GM12892 (cell line): Measurements from ENCODE around the gene TMEM100. TPM values are rescaled to one million over a fixed set of nuclear protein-coding genes. Genes with fewer than 3 reads are reported as not detected.

Experiments used
- DNase-seq: peaks from one replicate; pipeline ENCODE4 v3.0.0; 2011; ENCODE audit not compliant: insufficient read length
- FAIRE-seq: peaks from 2 replicates; lab custom pipeline; 2011; peaks lifted over from hg19 to GRCh38; lab: Jason Lieb, UNC
- POLR2A ChIP-seq: IDR thresholded peaks from 2 replicates; pipeline ENCODE4 v1.6.1; 2011; ENCODE audit warnings: low read depth, low read length, control low read depth
- POLR2AphosphoS5 ChIP-seq: IDR thresholded peaks from 2 replicates; pipeline ENCODE4 v1.6.1; 2011; ENCODE audit warnings: low read depth, low read length, control low read depth
- TAF1 ChIP-seq: IDR thresholded peaks from 2 replicates; pipeline ENCODE4 v1.6.1; 2011; ENCODE audit warnings: low read depth, mild to moderate bottlenecking, control low read depth, low read length, borderline replicate concordance
- polyA plus RNA-seq: library from polyadenylated mRNA; unstranded; fragments of >200 nt; gene quantifications from one replicate; pipeline ENCODE4 v1.2.1, GENCODE V29; 2012; ENCODE audit warnings: missing spikeins, inconsistent platforms; ENCODE audit not compliant: missing spikeins

The TMEM100 gene, protein sequence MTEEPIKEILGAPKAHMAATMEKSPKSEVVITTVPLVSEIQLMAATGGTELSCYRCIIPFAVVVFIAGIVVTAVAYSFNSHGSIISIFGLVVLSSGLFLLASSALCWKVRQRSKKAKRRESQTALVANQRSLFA
- polyA plus RNA-seq, result not detected

- TF ChIP-seq POLR2AphosphoS5 (no peak), TAF1 (no peak), POLR2A (no peak)
- no peak for DNase-seq
- FAIRE-seq, result no peak
Measured at GRCh38 chr17:55722742-55723487, at the start of gene TMEM100. TSS of gene TMEM100 (minus strand) at chr17:55722864. CDS start at chr17:55721070, 1,794 bp downstream.

DNA sequence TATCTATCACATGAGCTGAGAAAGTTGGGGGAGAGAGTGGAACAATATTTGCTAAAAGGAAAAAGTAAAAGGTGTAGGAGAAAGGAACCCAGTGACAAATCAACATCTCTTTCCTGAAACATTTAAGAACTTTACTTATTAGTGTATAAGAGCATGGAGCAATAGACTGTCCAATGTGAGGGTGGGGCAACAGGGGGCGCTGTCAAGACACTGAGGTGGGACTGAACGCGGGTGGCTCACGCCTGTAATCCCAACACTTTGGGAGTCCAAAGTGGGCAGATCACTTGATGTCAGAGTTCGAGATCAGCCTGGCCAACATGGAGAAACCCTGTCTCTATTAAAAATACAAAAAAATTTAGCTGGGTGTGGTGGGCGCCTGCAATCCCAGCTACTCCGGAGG is 49.4 kb upstream of the TMEM100 start:
- no peak for TF ChIP-seq TAF1
- no peak for TF ChIP-seq POLR2AphosphoS5
- TF ChIP-seq POLR2A, result no peak
- DNase-seq (no peak), FAIRE-seq (no peak)

DNA sequence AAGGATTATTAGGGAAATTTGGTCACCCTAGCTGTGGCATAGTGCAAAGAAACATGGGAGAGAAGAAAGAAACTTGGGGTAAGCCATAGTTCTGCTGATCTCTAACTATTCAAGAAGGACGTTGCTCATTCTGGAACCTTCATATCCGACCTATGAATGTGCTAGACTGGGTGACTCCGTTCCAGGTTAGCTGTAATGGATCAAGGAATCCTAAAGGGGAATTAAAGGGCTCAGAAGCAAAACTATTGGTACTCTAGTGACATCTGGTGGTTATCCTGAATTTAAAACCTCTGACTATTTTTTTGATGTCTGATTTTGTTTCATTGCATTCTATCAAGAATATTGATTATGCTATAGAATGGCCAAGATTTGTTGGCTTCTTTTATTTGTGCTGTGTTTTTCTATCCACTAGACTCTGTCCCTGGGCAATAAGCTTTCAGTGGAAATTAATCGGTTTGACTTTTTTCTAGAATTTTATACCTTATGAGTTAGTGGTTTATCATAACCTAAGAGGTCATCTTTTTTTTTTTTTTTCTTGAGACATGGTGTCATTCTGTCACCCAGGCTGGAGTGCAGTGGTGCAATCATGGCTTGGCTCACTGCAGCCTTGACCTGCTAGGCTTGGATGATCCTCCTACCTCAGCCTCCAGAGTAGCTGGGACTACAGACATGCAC is 47.7 kb upstream of the TMEM100 start:
- FAIRE-seq (no peak), DNase-seq (no peak)
- no peak for TF ChIP-seq TAF1
- TF ChIP-seq POLR2AphosphoS5, result no peak
- no peak for TF ChIP-seq POLR2A

- TF ChIP-seq TAF1, result no peak
- no peak for TF ChIP-seq POLR2A
- no peak for TF ChIP-seq POLR2AphosphoS5
- DNase-seq (no peak), FAIRE-seq (no peak)
Measured at GRCh38 chr17:55769625-55770000, 46.9 kb upstream of the TMEM100 start.

- FAIRE-seq, result no peak
- DNase-seq, result no peak
- no peak for TF ChIP-seq POLR2AphosphoS5
Measured at GRCh38 chr17:55768936-55769624, 46.4 kb upstream of the TMEM100 start.

DNA sequence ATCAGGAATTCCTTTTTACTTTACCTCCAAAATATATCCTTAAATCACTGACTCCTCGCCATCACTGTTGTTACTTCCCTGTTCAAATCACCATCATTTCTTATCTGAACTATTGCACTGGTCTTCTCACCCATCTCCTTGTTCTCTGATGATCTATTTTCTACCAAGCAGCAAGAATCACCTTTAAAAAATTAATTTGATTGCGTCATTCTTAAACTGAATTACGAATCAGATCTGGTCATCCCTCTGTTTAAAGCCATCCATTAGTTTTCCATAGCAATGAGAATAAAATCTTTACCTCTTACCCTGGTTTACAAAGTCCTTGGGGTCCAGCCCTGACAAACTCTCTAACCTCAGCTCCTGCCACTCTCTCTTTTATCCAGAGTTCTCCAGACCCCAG is 42.8 kb upstream of the TMEM100 start:
- no peak for DNase-seq
- FAIRE-seq, result no peak
- TF ChIP-seq TAF1 (no peak), POLR2A (no peak), POLR2AphosphoS5 (no peak)

GRCh38 chr17:55764610-55765009 is 41.9 kb upstream of the TMEM100 start:
- no peak for TF ChIP-seq TAF1
- no peak for TF ChIP-seq POLR2AphosphoS5
- no peak for TF ChIP-seq POLR2A
- no peak for DNase-seq
- no peak for FAIRE-seq

- FAIRE-seq (no peak), DNase-seq (no peak)
- no peak for TF ChIP-seq POLR2A
- TF ChIP-seq POLR2AphosphoS5, result no peak
- TF ChIP-seq TAF1, result no peak
Measured at GRCh38 chr17:55763856-55764255, 41.2 kb upstream of the TMEM100 start.

GRCh38 chr17:55762086-55762858 is 39.6 kb upstream of the TMEM100 start:
- FAIRE-seq (no peak), DNase-seq (no peak)
- TF ChIP-seq POLR2AphosphoS5 (no peak), TAF1 (no peak), POLR2A (no peak)

DNA sequence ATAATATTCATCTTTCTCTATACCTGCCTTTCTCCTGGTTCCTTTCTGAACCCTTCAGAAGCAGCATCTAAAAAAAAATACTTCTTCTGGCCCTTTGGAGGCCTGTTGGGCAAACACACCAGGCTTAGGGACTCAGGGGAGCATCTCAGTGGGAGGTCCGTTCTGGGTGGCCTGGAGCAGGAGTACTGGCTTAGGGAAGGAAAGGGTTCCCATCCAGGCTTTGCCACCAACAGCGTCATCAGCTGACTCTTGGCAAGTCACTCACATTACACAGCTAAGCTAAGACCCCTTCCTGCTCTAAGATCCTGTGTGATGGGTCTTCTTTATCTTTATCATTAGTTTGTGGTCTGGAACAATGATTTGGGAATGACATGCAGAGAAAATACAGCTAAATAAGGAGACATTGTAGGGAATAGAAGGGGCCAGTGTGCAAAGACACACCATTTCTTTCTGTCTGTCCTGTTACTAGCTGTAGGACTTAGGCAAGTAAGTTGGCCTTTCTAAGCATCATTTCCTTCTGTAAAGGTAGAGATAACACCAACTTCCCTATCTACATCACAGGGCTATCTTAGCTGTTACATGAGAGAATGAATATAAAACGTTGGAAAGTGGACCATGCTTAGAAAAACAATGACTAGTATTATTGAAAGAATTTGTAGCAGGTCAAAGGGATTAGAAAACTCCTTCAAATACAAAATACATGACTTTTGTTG is 38.1 kb upstream of the TMEM100 start:
- no peak for DNase-seq
- no peak for FAIRE-seq
- TF ChIP-seq POLR2AphosphoS5 (no peak), POLR2A (no peak), TAF1 (no peak)
